PC-3 (cell line): Measurements from ENCODE around the gene ERV3-1. TPM values are rescaled to one million over a fixed set of nuclear protein-coding genes. Genes with fewer than 3 reads are reported as not detected.
A peak's percentile ranks its signal among the peaks of the same experiment; 100 is the strongest.
"Not testable (repeated sequence)": the region's sequence is repeated elsewhere in the genome, so short reads cannot be mapped to it uniquely, and the experiment has no call there.

ENCODE experiments used
- ATAC-seq: fragments of 200-7000 bp; cut with Tn5 transposase; 2 replicates; pipeline ENCODE4 v1.9.1; 2020; ENCODE audit warnings: mild to moderate bottlenecking, moderate library complexity
- BruUV-seq: library from RNA; stranded (reverse); fragments of 400-500 nt; replicated peaks from 2 replicates; lab custom pipeline; 2021; lab: Mats Ljungman, UMichigan
- CTCF ChIA-PET: fragments of 300-600 bp; sonication (Branson Sonifier 250); formaldehyde crosslinking; loops from one replicate; lab custom pipeline; 2022; ENCODE audit warnings: antibody characterized with exemption; lab: Charles Lee
- POLR2A ChIA-PET: fragments of 300-600 bp; sonication (Branson Sonifier 250); formaldehyde crosslinking; loops from one replicate; lab custom pipeline; 2022; ENCODE audit warnings: antibody characterized with exemption; ENCODE audit not compliant: unreplicated experiment; lab: Charles Lee
- DNase-seq: peaks from one replicate; pipeline ENCODE4 v3.0.0-alpha.2; 2015
- H2AFZ ChIP-seq: fragments of 300-600 bp; sonication (generic); 2 replicates; pipeline ENCODE4 v1.6.0; 2016; ENCODE audit warnings: antibody characterized with exemption, low read length
- H3F3A ChIP-seq: fragments of 300-600 bp; sonication (generic); one replicate; pipeline ENCODE4 v1.6.0; 2017; ENCODE audit warnings: antibody characterized with exemption, low read length, control low read depth, mild to moderate bottlenecking; ENCODE audit not compliant: unreplicated experiment
- H3K27ac ChIP-seq: fragments of 300-600 bp; sonication (generic); 2 replicates; pipeline ENCODE4 v1.5.1; 2016; ENCODE audit warnings: mild to moderate bottlenecking, low read length
- H3K27me3 ChIP-seq: fragments of 300-600 bp; sonication (generic); 2 replicates; pipeline ENCODE4 v1.6.1; 2016; ENCODE audit warnings: low read length, mixed read lengths
- H3K36me3 ChIP-seq: fragments of 300-600 bp; sonication (generic); 2 replicates; pipeline ENCODE4 v1.6.1; 2016; ENCODE audit warnings: low read depth, mixed run types, low read length, mixed read lengths
- H3K4me1 ChIP-seq: fragments of 300-600 bp; sonication (generic); 2 replicates; pipeline ENCODE4 v1.5.1; 2016; ENCODE audit warnings: low read length; ENCODE audit not compliant: insufficient read depth
- H3K4me2 ChIP-seq: fragments of 300-600 bp; sonication (generic); 2 replicates; pipeline ENCODE4 v1.6.0; 2016; ENCODE audit warnings: low read length
- H3K4me3 ChIP-seq: fragments of 300-600 bp; sonication (generic); 2 replicates; pipeline ENCODE4 v1.5.1; 2016; ENCODE audit warnings: mild to moderate bottlenecking, low read length, mixed read lengths
- H3K79me2 ChIP-seq: fragments of 300-600 bp; sonication (generic); 2 replicates; pipeline ENCODE4 v1.6.1; 2017; ENCODE audit warnings: low read length, mixed read lengths
- H3K9ac ChIP-seq: fragments of 300-600 bp; sonication (generic); 2 replicates; pipeline ENCODE4 v1.6.0; 2016; ENCODE audit warnings: mild to moderate bottlenecking, low read length
- H3K9me2 ChIP-seq: fragments of 300-600 bp; sonication (generic); replicated peaks from 2 replicates; pipeline ENCODE4 v1.6.1; 2016; ENCODE audit warnings: mixed run types, low read length, mixed read lengths
- H3K9me3 ChIP-seq: fragments of 300-600 bp; sonication (generic); 2 replicates; pipeline ENCODE4 v1.6.1; 2016; ENCODE audit warnings: low read length, mixed read lengths
- H4K20me1 ChIP-seq: fragments of 300-600 bp; sonication (generic); 2 replicates; pipeline ENCODE4 v1.6.1; 2016; ENCODE audit warnings: low read length, mixed read lengths
- EZH2 ChIP-seq: fragments of 300-600 bp; sonication (generic); IDR thresholded peaks from one replicate; pipeline ENCODE4 v1.6.1; 2017; ENCODE audit warnings: antibody characterized with exemption, mild to moderate bottlenecking, low read length; ENCODE audit not compliant: unreplicated experiment
- EZH2phosphoT487 ChIP-seq: fragments of 300-600 bp; sonication (generic); IDR thresholded peaks from 2 replicates; pipeline ENCODE4 v1.6.1; 2018; ENCODE audit warnings: mild to moderate bottlenecking, antibody characterized with exemption, low read length, borderline replicate concordance
- intact Hi-C: fragments of 100-400 bp; cut with micrococcal nuclease; formaldehyde crosslinking; loops from 2 replicates; pipeline ENCODE4 v1.9.0; 2023
- total RNA-seq: library from RNA; depleted of rRNA; stranded (reverse); fragments of >200 nt; gene quantifications from 2 replicates; pipeline ENCODE4 v1.2.3, GENCODE V29; 2014
- TF ChIP-seq, protein P1 (sequence below): fragments of 300-600 bp; sonication (generic); conservative IDR thresholded peaks from 2 replicates; pipeline ENCODE4 v1.5.1; 2017; ENCODE audit warnings: antibody characterized with exemption, low read depth, mild to moderate bottlenecking, low read length

ERV3-1 gene
- total RNA-seq, 1 experiment from 2014 or later, result 8.6 TPM

DNA sequence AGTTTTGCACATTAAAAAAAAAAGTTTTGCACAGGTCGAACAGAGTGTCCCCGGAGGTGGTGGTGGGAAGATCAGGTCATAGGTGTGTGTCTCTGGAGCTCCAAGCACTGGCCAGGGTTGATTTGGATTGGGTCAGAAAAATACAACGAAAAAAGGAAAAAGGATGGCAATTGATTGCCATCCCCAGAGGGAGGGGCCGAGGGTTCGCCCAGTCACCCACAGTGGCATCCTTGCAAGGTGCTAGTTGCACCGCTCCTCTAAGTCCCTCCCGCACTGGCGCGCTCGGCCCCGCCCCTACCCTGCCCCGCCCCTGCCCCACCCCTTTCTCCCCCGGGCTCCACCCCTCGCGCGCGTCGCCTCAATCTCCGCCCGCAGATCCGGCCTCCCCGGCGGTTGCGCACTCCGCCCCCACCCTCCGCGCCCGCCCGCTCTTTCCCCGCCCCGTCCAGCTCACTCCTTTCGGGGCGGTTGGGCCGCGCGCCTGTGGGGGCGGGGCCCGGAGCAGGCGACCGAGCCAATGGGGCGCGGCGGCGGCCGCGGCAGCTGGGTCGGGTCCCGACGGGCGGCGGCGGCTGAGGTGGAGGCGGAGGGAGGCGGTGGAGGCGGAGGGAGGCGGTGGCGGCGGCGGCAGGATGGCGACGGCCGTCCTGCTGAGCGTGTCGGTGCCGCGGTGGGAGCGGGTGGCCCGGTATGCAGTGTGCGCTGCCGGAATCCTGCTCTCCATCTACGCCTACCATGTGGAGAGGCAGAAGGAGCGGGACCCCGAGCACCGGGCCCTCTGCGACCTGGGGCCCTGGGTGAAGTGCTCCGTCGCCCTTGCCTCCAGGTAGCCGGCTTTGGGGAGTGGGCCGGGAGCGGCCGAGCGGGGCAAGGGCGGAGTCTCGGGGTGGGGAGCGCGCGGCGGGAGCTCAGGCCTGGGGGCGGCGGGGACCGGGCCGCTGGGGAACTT lies 31.5 kb upstream of the ERV3-1 start:
- peak; percentile 90 for DNase-seq
- Histone ChIP-seq H2AFZ (peak overlapping the region; percentile 86), H3K4me3 (peak overlapping the region; percentile 73), H4K20me1 (0 out of 2 replicates have a peak, but pooled peaks cover 6% of the 10 kb centered on the region), H3K4me1 (0 out of 2 replicates have a peak, but pooled peaks cover 9% of the 10 kb centered on the region), H3K27ac (peak overlapping the region; percentile 26; the same call in 1 of the 2 replicates), H3K9ac (peak overlapping the region; percentile 75), H3K27me3 (no peaks in the 10 kb centered on the region), H3K9me2 (no peaks in the 10 kb centered on the region), H3K9me3 (no peaks in the 10 kb centered on the region), H3K4me2 (peak overlapping the region; percentile 53), H3F3A (no peaks in the 10 kb centered on the region), H3K36me3 (no peaks in the 10 kb centered on the region), H3K79me2 (peaks cover 22% of the 10 kb centered on the region)
- peak; percentile 83 for ATAC-seq
- ChIA-PET POLR2A (interaction anchor here (1.0 kb wide), 1 partner anchor 32 kb away, joined by 5 read pairs; the partner anchor contains the start of gene ERV3-1), CTCF (interaction anchor here (0.6 kb wide), 1 partner anchor 270 kb away, joined by 4 read pairs; no protein-coding TSS in a partner anchor)
- no TSS peak for BruUV-seq
- TF ChIP-seq, protein P1, sequence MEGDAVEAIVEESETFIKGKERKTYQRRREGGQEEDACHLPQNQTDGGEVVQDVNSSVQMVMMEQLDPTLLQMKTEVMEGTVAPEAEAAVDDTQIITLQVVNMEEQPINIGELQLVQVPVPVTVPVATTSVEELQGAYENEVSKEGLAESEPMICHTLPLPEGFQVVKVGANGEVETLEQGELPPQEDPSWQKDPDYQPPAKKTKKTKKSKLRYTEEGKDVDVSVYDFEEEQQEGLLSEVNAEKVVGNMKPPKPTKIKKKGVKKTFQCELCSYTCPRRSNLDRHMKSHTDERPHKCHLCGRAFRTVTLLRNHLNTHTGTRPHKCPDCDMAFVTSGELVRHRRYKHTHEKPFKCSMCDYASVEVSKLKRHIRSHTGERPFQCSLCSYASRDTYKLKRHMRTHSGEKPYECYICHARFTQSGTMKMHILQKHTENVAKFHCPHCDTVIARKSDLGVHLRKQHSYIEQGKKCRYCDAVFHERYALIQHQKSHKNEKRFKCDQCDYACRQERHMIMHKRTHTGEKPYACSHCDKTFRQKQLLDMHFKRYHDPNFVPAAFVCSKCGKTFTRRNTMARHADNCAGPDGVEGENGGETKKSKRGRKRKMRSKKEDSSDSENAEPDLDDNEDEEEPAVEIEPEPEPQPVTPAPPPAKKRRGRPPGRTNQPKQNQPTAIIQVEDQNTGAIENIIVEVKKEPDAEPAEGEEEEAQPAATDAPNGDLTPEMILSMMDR, result no peak
- TF ChIP-seq EZH2 (no peak), EZH2phosphoT487 (no peak)
- intact Hi-C loops, result loop anchor here (2.0 kb wide), 2 partner anchors 31 to 87 kb away; partner anchors contain the start of gene ERV3-1

DNA sequence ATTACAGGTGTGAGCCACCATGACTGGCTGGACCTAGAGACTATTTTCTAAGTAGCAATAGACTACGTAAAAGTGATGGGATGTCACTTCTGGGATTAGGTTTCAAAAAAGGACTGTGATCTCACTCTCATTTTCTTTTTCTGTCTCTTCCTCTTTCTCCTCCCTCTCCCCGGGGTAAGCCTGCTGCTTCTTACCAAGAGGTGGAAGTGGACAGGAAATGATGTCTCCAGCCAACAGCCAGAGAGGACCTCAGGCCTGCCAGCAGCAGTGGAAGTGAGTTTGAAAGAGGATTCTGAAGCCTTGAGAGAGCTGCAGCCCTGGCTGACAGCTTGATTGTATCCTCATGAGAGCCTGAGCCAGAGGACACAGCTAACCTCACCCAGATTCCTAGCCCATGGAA lies 30.0 kb upstream of the ERV3-1 start:
- H3F3A ChIP-seq, H3K27ac ChIP-seq, H2AFZ ChIP-seq, CTCF ChIA-PET, H3K4me2 ChIP-seq, H3K4me3 ChIP-seq, ATAC-seq, DNase-seq, BruUV-seq, H3K27me3 ChIP-seq, intact Hi-C loops, H3K36me3 ChIP-seq, H3K9me3 ChIP-seq, H4K20me1 ChIP-seq, H3K9me2 ChIP-seq, H3K4me1 ChIP-seq, H3K9ac ChIP-seq, POLR2A ChIA-PET: not testable (repeated sequence)
- H3K79me2 ChIP-seq, result peaks cover 17% of the 10 kb centered on the region

DNA sequence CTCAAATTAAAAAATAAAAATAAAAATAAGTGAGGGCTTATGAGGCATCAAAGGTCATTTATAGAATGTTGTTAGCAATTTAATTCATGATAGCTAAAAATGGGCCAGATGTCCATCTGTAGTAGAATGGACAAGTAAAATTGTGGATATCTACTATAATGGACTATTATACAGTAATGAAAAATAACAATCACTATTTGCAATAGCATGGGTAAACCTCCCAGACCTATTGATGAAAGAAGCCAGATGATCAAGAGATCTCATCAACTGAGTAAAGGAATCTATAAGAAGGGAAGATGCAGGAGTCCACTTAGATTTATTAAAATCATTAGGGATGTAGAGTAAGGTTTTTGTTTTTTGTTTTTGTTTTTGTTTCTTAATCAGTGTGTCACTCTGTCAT lies 29.0 kb upstream of the ERV3-1 start:
- CTCF ChIA-PET, H3K4me1 ChIP-seq, H3K9me2 ChIP-seq, DNase-seq, POLR2A ChIA-PET, H3K9ac ChIP-seq, H3K9me3 ChIP-seq, ATAC-seq, H4K20me1 ChIP-seq, intact Hi-C loops, H3K27me3 ChIP-seq, BruUV-seq, H3K4me3 ChIP-seq, H2AFZ ChIP-seq, H3F3A ChIP-seq, H3K27ac ChIP-seq, H3K36me3 ChIP-seq, H3K4me2 ChIP-seq: not testable (repeated sequence)
- H3K79me2 ChIP-seq, result peaks cover 17% of the 10 kb centered on the region

DNA sequence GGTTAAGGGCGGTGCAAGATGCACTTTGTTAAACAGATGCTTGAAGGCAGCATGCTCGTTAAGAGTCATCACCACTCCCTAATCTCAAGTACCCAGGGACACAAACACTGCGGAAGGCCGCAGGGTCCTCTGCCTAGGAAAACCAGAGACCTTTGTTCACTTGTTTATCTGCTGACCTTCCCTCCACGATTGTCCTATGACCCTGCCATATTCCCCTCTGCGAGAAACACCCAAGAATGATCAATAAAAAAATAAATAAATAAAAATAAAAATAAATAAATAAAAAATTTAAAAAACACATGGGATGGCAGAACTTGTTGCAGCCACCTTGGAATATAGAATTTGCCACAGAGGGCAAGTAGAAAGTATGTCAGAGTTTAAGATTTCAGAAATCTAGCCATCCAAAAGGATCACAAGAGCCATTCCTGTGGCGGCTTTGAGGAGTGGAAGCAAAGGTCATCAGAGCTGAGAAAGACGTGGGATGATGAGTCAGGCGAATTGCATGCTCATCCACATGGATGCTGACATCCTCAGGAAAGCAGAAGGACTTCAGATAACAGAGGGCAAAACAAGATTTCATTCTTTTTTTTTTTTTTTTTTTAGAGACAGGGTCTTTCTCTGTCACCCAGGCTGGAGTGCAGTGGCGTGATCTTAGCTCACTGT lies 27.8 kb upstream of the ERV3-1 start:
- H3K4me1 ChIP-seq, H3K27ac ChIP-seq, H3K79me2 ChIP-seq, H4K20me1 ChIP-seq, H3K9me2 ChIP-seq, ATAC-seq, CTCF ChIA-PET, H3F3A ChIP-seq, H3K9me3 ChIP-seq, H3K27me3 ChIP-seq, POLR2A ChIA-PET, H2AFZ ChIP-seq, H3K4me2 ChIP-seq, BruUV-seq, intact Hi-C loops, H3K36me3 ChIP-seq, H3K4me3 ChIP-seq, H3K9ac ChIP-seq: not testable (repeated sequence)
- peak; percentile 7 for DNase-seq

DNA sequence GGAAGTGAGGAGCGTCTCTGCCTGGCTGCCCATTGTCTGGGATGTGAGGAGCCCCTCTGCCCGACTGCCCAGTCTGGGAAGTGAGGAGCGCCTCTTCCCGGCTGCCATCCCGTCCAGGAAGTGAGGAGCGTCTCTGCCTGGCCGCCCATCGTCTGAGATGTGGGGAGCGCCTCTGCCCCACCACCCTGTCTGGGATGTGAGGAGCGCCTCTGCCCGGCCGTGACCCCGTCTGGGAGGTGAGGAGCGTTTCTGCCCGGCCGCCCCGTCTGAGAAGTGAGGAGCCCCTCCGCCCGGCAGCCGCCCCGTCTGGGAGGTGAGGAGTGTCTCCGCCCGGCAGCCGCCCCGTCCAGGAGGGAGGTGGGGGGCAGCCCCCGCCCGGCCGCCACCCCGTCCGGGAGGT lies 26.9 kb upstream of the ERV3-1 start:
- H3K9me3 ChIP-seq, H4K20me1 ChIP-seq, H3K79me2 ChIP-seq, H3F3A ChIP-seq, H3K27ac ChIP-seq, H3K4me3 ChIP-seq, H3K4me2 ChIP-seq, H3K9me2 ChIP-seq, BruUV-seq, H3K4me1 ChIP-seq, H3K36me3 ChIP-seq, H3K9ac ChIP-seq, H2AFZ ChIP-seq, intact Hi-C loops, POLR2A ChIA-PET, DNase-seq, ATAC-seq, H3K27me3 ChIP-seq, CTCF ChIA-PET: not testable (repeated sequence)
